Mesenteric fat pad (tissue), 1 donor: ENCODE data around the gene NRXN3. TPM values are rescaled to one million over a fixed set of nuclear protein-coding genes. Genes with fewer than 3 reads are reported as not detected.

ENCODE experiments used
- DNase-seq: peaks from one replicate; pipeline ENCODE4 v3.0.0-alpha.2; 2020; ENCODE audit warnings: low spot score
- total RNA-seq: library from RNA; stranded (reverse); fragmentation: NEBNext Ultra II Directional; extraction: Animal tissue kit (Norgen Biotek cat#: 25700); gene quantifications from one replicate; pipeline ENCODE4 v1.2.1, GENCODE V29; 2021
- donor health status: DM: yes; HTN: yes; CAD: no.

Gene NRXN3
- total RNA-seq, 1 donor from 2014 or later = 0.84 TPM

DNA sequence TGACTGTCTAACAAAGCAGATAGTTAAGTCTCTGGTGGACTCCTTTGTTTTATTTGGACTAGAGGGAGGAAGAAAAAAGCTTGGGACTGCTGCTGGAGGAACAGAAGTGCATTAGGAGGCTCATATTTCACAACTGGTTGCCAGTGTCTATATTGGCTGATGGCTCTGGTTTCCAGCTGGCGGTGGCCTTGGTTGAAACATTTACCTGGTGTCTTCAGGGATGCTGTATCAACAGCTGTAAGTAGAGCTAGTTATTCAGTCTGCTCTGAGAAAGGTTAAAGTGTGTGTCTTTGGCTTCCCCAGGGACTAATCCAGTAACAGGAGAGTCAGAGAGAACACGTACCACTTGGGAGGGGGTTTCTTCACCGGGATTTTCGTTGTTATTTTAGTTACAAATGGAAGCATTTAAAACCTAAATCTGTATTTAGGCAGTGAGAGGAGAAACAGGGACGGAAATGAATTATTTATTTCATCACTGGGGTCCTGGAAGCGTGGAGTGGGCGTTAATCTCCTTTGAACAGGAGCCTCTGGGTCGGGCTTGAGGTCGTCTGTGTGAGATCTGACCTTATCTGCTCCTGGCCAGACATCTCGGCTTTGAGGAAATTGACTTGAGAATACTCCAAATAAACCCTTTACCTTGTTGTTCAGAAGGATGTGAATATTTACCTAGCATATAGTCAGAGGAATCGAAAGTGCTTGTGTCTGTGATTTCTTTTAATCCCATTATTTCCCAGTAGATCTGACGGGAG is 149.9 kb downstream of the NRXN3 start:
- no peak for DNase-seq

DNA sequence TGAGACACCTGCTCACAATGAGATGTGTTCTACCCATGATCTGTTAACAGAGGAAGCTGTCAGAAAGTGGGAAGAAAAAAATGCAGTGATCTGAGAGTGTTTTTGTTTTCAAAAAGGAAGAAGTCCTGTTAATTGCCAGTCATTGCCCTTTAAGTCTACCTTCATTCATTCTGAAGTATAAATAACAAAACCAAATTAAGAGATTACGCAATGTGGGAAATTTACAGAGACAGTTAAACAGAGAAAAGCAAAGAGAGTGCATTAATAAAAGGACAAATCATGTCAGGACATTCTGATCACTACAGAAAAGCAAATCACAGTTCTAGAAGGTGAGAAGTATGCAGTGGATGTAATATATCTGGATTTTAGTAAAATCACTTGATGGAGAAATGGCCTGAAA is 154.2 kb downstream of the NRXN3 start:
- no peak for DNase-seq

DNA sequence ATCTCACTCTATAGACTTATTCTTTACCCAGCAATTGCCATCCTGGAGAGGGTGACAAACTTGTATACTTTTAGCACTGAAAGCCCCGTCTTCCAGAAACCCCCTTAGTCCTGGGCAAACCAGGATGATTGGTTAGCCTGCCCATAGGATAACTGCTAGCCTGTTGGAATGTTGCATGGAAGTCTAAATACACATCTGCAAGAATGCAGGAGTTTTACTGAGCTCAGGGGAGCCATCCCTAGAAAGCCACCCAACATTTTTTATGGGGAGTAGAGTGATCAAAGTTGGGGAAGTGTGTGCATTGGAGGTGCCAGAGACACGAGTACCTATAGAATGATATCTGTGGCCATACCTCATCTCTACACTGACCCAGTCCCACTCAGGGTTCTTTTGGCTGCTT is 155.7 kb downstream of the NRXN3 start:
- DNase-seq = no peak

DNA sequence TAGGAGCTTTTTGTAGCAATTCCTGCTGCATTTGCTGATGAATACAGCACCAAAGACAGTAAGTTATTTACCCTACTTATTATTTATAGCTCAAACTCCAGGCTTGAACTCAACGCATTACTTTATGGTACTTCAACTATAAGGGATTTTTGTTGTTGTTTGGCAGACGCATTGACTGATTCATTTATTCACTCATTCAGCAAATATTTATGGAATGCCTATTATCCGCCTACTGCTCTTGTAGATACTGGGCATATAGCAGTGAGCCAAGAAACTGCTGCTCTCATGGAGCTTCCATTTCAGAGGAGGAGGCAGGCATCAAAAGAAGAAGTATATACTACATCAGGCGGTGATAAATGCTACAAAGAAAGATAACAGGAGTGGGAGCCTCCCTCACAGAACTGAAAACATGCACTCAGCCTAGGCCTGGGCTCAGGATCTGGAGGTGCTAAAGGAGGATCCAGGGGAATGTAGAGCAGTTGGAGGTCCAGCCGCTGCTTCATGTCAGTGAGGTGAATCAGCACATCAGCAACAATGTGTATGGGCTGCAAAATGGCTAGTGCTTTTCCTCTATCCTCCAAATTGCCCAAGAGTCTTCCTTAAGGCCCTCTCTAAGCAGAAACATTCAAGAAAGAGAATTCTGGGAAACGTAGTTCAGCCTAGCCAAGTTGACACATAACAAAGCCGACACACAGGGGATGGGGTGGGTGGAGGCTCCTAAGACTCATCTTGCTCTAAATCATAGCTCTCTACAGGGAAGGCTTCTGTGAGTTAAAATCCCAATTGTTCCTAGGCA is 157.5 kb downstream of the NRXN3 start:
- no peak for DNase-seq

DNA sequence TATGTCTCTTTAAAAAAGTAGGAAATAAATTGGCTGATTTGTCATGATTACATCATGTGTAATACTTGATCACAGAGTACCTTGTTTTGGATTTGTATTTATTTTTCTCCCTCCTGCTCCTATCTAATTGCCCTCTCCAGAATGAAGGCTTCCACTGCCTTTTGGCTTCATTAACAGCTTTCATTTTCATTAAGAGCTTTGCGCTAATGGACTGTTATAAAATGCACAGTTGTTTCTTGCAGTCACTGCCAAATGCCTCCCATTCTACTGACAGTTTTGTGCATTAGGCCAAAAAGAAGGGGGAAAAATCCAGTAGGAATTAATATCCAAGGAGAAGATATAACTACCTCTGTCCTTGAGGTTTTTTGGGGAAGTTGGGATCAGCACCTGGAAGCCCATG is 159.2 kb downstream of the NRXN3 start:
- DNase-seq = no peak

DNA sequence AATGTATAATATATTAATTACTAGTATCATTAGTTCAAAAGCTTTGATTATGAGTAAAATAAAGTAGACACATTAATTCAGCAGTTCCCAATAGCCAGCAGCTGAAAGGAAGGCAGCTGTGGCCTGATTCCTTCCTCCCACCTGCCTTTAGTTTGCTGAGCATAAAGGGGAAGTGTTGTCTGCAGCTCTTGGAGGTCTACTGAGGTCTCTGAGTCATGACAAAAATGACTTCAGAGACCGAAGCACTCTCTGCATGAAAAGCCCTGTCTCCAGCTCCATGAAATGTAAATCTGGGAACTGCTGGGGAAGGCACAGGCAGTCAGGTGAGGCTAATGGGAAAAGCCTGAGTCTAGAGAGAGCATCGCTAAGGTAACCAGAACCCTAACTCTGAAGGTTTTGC is 165.4 kb downstream of the NRXN3 start:
- no peak for DNase-seq

DNA sequence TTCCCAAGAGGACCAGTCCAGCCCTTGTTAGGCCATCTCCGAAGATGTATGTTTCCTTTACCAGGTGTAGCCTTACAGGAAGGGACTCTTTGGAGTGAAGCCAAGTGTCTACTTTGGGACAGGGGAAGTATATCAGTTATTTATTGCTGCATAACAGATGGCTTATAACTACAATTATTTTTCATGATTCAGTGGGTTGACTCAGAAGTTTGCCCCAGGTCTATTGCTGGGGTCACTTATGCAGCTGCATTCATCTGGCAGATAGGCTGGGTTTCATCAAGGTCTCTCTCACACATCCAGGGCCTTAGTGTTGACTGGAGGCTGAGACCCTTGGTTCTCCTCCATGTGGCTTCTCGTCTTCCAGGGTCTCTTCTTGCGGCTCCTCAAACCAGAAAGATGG is 170.1 kb downstream of the NRXN3 start:
- DNase-seq = no peak

DNA sequence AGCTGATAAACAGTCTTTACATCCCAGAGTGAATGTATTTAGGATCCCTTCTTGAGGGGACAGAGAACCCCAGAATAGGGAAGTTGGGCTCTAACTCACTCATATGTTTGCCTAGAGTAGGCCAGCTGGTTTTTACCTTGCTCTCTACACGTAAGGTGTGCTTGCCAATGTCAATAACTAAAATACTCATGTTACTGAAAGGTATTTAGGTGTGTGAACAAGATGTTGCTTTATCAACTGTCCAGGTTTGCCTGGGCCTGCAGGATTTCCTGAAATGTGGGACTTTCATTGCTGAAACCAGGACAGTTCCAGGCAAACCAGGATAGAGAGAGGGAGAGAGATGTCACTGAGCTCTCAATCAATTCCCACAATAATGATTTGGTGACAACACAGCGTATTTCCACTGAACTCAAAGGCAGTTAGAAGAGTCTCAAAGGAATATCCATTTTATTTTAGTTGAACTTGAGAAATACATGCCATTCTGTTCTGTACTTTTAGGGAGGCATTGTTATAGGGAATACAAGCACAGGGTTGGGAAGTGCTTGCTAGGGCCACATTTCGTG is 171.7 kb downstream of the NRXN3 start:
- DNase-seq = no peak

DNA sequence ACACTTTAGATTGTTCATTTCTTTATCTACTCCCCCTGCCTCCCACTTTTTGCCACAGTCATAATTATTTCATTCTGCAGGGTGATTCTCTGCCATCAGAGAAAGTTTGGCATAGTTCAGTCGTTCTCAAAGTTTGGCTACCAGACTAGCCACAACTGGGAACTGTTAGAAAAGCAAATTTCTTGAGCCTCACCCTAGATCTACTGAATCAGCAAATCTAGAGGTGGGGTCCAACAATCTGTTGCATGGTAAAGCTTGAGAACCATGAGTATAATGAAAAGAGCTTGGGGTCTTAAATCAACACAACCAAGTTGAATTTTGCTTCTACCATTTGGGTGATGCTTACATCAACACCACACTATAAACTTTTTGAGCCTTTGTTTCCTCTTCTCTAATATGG is 172.7 kb downstream of the NRXN3 start:
- no peak for DNase-seq

DNA sequence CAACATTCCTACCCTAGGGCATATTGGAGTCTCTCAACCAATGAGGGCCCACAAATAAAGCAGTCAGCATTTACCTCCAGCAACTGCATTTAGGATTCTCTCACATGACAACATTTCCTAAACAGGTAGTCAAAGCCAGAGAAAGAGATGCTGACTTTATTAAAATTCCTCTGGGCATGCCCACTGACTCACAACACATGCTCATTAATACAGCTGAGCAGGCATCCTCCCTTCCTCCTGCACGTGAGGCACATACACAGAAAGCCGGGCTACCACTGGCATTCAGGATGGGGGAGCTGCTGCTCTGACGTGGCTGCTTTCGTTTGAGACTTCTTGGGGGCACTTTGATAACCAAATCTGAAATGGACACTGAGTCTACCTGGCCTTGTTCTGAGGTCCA is 174.1 kb downstream of the NRXN3 start:
- no peak for DNase-seq

DNA sequence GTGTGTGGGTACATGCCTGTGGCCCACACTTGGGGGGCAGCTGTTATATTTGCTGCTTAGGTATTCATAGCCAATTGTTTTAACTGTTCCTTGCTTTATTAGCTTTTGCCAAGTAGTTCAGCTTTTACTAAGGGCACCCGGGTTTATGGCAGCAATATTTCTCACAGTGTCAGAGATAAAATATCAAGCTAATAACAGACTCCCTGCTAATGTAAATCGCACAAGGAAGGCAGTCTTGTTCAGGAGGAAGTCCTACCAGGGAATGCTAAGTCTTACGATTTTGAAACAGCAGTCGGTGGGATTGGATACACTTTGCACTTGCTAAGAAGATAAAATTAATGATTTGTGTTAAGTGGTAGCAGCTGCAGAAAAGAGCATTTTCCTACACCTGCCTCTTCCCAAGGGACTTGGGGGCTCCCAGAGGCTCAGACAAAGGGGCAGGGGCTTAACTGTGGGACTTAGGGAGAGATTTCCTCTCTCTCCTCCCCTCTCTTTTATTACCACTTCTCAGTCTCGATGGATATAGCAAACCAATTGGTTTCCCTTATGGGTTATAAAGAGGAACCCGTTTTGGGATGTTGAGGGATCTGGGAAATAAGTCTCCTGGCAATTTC is 175.1 kb downstream of the NRXN3 start:
- no peak for DNase-seq

DNA sequence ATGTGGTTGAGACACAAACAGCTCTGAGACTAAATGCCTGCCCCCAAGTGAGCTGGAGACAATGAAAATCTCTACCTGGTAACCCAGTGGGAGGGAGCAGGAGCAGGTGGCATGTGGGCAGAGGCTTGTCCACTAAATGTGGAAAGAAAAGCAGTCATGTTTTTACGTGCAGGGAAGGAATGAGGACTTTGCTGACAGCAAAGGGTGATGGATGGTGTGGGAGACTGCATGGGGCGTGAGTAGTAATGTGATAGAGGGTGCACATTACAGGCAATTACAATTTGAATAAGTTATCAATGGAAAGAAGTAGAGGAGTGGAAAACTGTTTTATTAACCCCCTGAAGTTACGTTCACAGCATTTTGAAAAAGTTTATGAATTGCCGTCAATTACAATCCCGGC is 176.6 kb downstream of the NRXN3 start:
- DNase-seq = no peak

DNA sequence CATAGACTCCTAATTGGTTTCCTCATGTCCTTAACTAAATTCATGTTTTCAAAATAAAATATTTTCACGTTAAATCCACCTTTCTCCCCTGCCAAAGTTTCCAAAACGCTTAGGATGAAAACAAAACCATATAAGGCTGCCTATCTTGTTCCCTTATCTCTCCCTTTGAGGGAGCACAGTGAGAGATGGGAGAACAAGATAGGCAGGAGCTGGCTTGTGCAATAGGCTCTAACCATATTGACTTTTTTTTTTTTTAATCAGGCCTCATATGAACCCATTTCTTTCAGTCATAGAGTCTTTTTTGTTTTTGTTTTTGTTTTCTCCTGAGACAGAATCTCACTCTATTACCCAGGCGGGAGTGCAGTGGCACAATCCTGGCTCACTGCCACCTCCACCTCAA is 184.9 kb downstream of the NRXN3 start:
- DNase-seq = no peak

DNA sequence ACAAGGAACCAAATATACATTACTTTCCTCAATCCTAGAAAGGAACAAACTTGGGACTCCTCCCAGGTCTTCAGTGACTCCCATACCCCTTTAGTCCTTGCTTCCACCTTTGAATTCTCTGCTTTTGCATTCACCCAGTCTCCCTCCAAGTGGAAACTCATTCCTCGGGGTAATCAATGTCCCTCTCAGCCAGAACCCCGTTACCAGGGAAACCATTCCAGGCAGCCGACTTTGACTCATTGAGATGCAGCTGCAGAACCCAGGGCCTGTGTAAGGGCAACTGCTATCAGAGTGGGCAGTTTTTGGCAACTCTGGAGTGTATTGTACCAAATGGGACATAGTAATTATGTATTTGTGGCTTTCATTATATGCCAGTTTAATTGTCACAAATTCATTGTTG is 186.2 kb downstream of the NRXN3 start:
- DNase-seq = no peak

DNA sequence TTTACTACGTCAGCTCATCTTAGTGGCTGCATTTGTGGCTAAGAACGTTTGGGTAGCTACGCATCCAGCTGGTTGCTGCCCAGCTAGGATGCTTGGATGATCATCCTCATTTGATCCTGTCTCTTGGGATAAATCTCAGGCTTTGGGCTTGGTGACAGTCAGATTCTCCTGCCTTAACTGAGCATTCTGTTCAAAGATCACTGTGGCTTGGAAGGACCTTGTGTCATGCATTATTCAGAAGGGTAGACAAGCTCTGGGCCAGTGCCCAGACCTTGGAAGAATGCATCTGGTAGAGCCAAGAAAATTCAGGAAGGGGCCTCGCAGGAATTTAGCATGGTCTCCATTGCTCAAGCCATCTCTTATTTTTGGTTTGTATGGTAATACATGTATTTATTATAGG is 188.4 kb downstream of the NRXN3 start:
- DNase-seq = no peak

DNA sequence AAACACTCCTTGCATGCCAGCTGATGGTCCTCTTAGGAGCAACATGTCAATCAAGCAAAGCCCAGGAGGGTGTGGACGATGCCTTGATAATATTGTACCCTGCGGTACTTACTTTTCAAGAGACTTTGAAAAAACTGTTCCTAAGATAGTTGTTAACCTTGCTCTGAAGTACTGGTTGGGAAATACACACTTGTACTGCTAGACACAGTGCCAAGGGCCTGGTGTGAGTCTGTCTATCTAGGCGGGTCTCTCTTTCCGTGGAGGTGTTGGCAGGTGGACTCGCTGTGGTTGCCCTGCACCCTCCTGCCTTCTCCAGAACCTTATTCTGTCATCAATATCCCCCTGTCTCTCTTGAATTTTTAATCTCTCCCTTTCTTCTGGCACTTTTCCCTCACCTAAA is 189.4 kb downstream of the NRXN3 start:
- DNase-seq = no peak

DNA sequence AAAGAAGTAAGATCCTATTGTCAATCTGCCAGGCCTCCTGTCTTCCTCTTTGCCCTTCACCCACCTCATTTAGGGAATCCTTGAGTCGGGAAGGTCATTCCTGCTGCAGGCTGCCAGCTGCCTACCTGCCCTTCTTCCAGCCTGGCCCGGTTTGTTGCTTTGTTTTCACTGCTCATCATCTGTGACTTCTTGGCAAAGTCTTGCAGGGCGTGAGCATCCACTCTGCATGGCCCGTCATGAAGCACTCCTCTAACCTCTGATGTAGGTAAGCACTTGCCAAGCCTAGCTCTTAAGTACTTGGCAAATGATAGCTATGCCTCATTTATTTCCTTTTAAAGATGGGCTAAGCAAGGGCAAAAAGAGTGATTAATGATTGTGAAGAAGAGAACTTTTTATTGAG is 192.8 kb downstream of the NRXN3 start:
- no peak for DNase-seq

DNA sequence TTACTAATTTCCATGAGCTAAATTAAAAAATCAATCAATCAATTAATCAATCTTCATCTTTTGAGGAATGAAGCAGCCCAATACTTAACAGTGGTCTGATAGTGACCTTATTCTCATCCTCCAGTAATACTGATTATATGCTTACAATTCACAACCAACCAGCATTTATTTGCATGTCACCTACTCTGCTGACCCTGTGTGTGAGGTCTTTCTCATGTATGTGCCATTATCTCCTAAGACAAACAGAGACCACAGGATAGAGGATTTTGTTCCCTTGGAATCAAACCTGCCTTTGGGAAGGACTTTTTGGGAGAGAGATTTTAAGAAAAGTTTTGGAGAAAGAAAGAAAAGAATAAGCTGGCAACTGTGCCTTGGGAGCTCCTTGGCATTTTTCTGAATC is 197.2 kb downstream of the NRXN3 start:
- DNase-seq = no peak

DNA sequence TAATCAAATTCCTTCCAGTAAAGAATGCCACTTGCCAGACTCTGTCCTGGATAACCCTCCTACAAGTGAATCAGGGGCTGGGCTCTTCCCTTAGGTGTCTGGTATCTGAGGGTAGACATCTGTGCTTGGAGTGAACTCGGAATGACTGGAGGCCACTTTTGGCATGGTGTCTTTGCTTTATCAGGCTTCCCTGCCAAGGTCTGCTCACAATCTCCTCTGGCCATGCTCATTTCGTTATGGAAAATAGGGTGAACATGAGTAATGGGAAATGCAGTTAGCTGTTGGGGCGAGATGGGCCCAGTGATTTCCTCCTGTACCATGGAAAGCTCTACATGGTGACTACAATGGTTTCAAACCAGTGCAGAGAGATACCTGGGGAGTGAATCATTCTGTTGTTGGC is 212.9 kb downstream of the NRXN3 start:
- no peak for DNase-seq

DNA sequence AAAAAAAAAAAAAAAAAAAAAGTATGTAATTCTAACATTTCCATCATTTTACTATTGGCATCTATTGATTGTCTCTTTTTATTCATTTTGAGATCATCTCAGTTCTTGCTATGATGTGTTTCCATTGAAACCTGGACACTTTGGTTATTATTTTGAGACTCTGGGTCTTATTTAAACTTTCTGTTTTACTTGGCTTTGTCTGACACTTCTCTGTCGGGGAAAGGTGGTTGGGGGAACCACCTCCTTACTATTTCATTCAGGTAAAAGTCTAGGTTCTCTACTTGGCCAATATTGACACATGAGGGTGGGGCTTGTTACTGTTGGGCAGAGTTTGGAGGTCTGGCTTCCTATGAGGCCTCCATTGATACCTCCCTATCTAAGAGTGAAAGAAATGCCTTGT is 228.0 kb downstream of the NRXN3 start:
- no peak for DNase-seq

DNA sequence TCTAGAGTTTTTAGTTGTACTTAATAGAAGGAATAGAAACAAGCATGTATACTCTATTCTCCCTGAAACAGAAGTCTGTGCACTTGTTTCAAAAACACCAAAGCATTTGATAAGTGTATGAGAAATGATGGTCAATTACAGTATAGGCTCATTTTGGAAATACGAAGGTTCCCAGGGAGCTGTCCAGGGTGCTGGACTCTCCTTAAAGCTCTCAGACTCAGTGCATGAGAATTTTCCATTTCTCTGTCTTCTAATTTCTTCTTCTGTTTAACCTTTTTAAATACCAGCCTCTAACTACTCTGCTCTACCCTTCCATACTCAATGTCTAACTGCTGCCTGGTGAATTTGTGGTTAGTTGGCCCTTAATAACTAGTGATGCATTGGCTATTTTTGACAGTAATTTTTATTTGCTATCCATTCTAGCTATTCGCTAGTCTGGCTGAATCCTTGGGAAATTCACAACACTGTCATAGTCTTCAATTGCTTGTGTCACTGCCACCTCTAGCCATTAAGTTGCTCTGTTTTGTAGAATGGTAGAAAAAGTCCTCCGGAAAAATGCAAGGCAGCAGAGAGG is 229.2 kb downstream of the NRXN3 start:
- DNase-seq = no peak

DNA sequence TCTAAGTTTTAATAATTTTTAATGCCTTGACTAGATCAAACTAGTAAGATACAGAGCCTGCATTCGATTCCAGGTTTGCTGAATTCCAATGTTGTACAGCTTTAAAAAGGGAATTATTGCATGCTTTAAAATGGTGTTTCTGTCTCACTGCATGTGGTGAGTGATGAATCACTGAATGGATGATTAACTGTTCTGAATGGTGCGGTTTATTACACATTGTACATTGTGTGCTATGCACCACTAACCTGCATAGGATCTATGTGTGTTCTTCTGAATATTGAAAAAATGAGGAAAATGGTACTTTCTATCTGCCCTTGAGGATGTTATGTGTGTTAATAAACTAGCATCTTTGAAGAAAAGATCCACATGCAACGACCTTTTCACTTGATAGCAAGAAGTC is 231.7 kb downstream of the NRXN3 start:
- DNase-seq = no peak
